Ramos (cell line): ENCODE results near the gene LRFN3.
"Not testable (repeated sequence)": the region's sequence is repeated elsewhere in the genome, so short reads cannot be mapped to it uniquely, and the experiment has no call there.

Experiments used
- in situ Hi-C: fragments of 300-500 bp; cut with MboI; formaldehyde crosslinking; loops from one replicate; pipeline ENCODE4 v1.14.3; 2022; ENCODE audit warnings: low sequenced_read_pairs; ENCODE audit not compliant: unreplicated experiment

LRFN3 gene

DNA sequence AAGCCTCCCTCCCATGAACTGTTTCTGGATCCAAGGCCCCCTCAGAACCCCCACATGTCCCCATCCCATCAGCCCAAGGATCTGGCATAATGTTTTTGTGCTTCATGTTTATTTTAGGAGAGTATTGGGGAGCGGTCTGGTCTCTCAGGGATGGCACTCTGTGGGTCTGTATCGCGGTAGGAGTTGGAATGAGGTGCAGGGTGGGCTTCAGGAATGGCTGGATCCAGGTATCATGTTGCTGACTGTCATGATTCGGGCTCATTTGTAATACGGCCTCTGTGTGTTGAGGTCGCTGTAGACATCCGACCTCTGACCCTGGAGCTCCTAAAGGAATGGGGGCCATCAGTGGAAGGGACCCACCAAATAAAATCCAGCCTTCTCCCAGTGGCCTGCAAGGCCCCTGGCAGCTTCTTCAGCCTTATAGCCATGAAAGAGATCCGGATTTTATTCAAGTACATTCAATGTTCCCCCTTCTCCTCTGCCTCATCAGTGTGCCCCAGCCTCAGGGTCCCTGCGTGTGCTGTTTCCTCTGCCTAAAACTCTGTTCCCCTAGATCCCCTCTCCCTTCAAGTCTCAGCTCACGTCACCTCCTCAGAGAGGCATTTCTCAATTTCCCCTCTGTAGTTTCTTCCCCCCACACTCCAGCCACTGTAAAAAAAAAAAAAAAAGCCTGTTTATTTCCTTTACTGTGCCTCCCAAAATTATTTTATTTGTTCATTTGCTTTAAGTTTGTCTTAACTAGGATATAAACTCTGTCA, 31.7 kb upstream of the LRFN3 start:
- in situ Hi-C loops, result no loop called here

DNA sequence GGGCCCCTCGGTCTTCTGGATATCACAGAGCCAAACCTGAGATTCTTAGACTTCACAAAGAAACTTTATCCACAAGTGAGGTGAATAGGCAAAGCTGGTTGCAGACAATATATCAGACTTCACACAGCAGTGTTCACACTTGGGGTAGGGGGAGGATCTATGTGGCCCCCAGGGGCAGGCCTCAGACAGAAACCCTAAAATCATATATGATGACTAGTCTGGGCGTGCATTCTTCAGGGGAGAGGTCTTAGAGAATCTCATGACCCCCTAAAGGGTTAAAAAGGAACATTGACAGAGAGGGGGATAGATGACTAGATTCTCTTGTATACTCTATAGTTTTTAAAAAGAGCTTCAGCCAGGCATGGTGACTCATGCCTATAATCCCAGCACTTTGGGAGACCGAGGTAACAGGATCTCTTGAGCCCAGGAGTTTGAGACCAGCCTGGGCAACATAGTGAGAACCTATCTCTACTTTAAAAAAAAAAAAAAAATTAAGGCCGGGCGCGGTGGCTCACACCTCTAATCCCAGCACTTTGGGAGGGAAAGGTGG, 30.9 kb upstream of the LRFN3 start:
- in situ Hi-C loops, result no loop called here

GRCh38 chr19:35907377-35907745, 28.8 kb upstream of the LRFN3 start:
- in situ Hi-C loops, result no loop called here

DNA sequence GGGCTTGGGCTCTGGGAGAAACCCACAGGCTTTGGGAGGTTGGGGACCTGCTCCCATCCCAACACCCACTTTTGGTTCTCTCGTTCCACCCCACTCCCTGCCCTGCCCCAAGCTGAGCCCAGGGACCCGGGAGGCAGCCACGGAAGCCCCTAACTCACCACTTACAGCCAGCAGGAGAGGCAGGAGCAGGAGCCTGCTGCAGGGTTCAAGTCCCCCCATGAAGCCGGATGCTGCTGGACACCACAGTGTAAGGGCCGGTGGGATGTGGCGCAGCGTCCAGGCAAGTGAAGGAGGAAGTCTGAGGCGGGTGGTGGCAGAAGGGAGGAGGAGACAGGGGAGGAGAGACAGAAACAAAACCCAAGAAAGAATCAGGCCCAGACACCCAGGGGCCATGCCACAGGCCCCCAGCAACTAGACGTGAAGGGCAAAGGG, 28.1 kb upstream of the LRFN3 start, which contains the start of gene TYROBP:
TYROBP (minus strand) TSS at position 286 of the 432 bp plus-strand sequence; CDS start at position 219, 67 bp downstream.
- in situ Hi-C loops, result no loop called here

- in situ Hi-C loops, result no loop called here
Observed at GRCh38 chr19:35908973-35909683, 27.0 kb upstream of the LRFN3 start.

DNA sequence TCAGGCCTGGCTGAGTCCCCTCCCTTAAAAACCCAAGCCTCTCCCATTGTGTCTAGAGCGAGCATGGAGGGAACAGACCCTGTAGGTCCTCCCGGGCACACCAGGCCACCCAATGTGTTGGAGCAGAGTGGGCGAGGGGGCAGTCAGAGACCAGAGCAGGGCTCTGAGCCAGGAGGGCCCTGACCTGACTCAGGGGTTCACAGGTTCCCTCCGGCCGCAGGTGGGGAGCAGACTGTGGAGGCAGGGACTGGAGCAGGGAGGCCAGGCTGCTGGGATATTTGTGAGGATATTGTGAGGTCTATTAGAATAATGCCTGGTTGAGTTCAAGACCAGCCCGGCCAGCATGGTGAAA, 26.5 kb upstream of the LRFN3 start:
- in situ Hi-C loops, result no loop called here

GRCh38 chr19:35910355-35910754, 25.8 kb upstream of the LRFN3 start:
- in situ Hi-C loops, result not testable (repeated sequence)

- in situ Hi-C loops, result no loop called here
Observed at GRCh38 chr19:35911173-35911572, 25.0 kb upstream of the LRFN3 start.

DNA sequence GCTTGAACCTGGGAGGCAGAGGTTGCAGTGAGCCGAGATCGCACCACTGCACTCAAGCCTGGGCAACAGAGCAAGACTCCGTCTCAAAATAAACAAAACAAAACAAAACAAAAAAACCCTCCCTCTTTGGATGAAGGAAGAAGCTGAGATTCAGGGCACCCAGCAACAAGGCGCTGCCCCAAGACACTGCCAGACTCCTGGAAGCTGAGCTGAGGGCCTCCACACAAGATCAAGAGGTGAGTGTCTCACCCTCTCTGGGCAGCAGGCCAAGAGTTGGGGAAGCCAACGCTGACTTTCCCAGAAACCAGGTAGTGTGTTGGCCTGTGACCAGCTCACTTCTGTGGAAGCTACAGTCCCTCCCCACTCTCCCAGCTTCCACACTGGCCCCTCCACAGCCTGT, 24.4 kb upstream of the LRFN3 start:
- in situ Hi-C loops, result no loop called here

GRCh38 chr19:35913589-35913988, 22.6 kb upstream of the LRFN3 start:
- in situ Hi-C loops, result no loop called here

GRCh38 chr19:35915443-35915842, 20.7 kb upstream of the LRFN3 start:
- in situ Hi-C loops, result no loop called here

- in situ Hi-C loops, result no loop called here
Observed at GRCh38 chr19:35919306-35919705, 16.9 kb upstream of the LRFN3 start.

DNA sequence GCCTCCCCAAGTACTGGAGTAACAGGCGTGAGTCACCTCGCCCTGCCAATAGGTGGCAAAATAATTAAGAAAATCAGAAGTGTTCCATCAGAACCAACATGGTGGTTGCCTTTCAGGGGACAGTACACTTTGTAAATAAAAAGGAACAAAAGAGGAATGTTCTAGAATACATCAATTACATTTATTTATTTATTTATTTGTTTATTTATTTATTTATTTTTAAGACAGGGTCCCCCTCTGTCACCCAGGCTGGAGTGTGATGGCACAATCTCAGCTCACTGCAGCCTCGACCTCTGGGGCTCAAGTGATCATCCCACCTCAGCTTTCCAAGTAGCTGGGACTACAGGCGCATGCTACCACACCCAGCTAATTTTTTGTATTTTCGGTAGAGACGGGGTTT, 15.2 kb upstream of the LRFN3 start:
- in situ Hi-C loops, result no loop called here

GRCh38 chr19:35925501-35925900, 10.7 kb upstream of the LRFN3 start:
- in situ Hi-C loops, result no loop called here

DNA sequence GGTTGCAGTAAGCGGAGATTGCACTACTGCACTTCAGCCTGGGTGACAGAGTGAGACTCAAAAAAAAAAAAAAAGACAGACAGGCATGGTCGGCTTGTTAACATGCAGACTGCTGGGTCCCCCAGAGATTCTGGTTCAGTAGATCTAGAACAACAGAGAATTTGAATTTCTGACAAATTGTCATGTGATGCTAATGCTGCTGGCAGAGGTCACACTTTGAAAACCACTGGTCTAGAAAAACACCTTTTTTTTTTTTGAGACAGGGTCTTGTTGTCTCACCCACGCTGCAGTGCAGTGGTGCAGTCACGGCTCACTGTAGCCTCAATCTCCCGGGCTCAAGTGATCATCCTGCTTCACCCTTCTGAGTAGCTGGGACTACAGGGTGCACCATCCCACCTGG, 7.7 kb upstream of the LRFN3 start:
- in situ Hi-C loops, result no loop called here

DNA sequence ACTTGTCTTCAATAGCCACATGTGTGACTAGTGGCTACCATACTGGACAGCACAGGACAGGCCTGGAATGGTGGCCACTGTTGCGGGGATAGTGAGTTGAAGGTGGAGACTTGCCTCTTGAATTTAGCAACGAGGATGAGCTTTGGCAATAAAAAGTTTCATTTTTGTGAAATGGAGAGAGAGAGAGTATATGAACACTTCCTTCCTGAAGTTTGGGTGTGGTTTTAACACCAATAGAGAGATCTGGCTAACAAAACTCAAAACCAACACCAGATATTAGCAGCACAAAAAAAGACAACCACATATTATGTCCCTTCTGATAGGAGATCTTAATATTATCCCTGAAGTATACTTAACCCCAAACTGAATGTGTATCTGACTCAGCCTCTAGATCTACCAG, 6.3 kb upstream of the LRFN3 start:
- in situ Hi-C loops, result loop anchor here (5.0 to 10.0 kb wide), 2 partner anchors 43 to 235 kb away; no protein-coding TSS in a partner anchor

DNA sequence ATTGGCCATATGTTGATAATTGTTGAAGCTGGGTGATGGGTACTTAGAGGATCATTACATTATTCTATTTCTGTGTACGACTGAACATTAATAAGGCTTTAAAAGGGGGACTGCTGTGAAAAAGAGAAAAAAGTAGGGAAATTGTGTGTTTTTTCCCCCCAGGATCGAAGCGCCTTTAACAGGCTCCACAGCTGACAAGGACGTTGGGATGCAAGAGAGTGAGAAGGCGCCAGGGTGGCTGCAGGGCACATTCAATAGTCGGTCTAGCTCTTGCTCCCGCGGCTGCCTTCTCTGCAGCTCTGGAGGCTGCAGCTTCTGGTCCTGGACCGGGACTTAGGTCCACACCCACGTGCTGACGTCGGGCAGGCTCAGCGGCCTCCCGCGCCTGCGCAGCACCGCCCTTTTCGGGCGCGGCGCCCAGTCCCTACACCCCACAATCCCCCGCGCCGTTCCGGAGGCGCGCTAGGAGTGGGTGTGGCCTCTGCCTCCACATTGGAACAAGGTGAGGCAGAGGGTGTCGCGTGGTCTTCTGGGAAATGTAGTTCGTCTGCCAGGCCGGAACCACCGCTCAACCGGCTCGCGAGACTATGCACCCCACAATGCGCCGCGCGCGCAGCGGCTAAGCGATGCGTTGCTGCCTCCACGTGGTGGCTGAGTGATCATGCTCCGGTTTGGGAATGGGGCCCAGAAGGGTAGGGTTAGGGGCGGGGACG, 4.9 kb upstream of the LRFN3 start:
- in situ Hi-C loops, result loop anchor here (5.0 to 10.0 kb wide), 2 partner anchors 44 to 237 kb away; no protein-coding TSS in a partner anchor

GRCh38 chr19:35931874-35932202, 4.3 kb upstream of the LRFN3 start:
- in situ Hi-C loops, result loop anchor here (5.0 to 10.0 kb wide), 2 partner anchors 45 to 237 kb away; no protein-coding TSS in a partner anchor

DNA sequence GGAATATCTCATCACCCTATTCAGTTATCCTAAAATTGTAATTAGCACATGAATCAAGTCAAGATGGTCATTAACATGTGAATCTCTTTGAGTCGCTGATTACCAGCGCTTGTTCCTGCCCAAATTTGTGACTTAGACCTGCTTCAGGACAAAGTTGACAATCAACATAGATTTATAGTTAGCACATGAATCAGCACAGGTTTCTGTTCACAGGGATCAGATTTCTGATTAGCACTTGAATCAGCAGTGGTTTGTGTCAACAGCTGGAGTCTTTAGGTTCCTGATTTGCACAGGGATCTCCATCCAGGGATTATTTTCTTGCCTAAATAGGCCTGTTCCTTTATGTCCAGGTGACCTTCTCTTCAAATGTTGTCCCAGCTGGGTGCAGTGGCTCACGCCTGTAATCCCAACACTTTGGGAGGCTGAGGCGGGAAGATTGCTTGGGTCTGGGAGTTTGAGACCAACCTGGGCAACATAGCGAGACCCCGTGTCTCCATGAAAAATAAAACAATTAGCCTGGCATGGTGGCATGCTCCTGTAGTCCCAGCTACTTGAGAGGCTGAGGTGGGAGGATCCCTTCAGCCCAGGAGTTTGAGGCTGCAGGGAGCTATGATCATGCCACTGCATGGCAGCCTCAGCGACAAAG, 3.8 kb upstream of the LRFN3 start:
- in situ Hi-C loops, result loop anchor here (5.0 to 10.0 kb wide), 2 partner anchors 45 to 238 kb away; no protein-coding TSS in a partner anchor

DNA sequence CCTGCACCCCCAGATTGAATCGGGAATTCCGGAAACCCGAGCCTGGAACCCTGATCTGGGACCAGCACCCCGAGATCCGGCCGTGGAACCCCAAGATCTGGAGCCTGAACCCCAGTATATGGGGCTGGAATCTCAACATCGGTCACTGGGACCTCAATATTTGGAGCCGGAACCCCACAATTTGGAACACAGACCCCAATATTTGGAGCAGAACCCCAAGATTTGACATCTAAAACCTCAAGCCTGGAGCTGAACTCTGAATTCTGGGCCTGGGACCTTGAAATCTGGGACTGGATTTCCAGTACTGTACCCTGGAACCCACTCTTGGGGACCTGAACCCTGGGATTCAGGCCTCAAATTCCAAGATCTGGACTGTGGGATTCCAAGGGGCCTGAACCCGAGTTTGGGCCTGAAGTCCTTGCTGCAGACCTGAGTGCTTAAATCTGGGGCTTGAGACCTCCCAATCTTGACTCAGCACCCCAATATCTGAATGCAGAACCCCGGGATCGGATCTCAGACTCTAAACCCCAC, 629 bp downstream of the LRFN3 start:
- in situ Hi-C loops, result loop anchor here (10.0 kb wide), 1 partner anchor 242 kb away; no protein-coding TSS in a partner anchor
